GM12865 (cell line): Measurements from ENCODE around the gene BRD8.

Experiments used
- DNase-seq: peaks from one replicate; pipeline ENCODE4 v3.0.0; 2010; ENCODE audit warnings: low read depth
- H3K4me3 ChIP-seq: 2 replicates; pipeline ENCODE4 v1.5.1; 2011; ENCODE audit warnings: mild to moderate bottlenecking, low read depth, low read length, control low read depth
- CTCF ChIP-seq: IDR thresholded peaks from 2 replicates; pipeline ENCODE4 v1.5.1; 2011; ENCODE audit warnings: low read length, control low read depth, low read depth, inconsistent platforms; ENCODE audit not compliant: insufficient read depth; ENCODE audit errors: missing control alignments

The BRD8 gene

DNA sequence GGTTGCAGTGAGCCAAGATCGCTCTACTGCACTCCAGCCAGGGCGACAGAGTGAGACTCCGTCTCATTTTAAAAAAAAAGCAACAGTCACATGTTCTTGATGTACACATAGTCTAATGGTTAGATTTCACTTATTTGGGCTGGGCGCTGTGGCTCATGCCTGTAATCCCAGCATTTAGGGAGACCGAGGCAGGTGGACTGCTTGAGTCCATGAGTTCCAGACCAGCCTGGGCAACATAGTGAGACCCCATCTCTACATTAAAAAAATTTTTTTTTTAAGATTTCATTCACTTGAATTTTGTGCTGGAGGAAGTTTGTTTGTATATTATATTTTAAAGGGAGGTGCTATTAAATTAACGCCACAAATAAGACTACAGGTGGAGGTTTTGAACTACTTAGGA, 72.7 kb downstream of the BRD8 start:
- H3K4me3 ChIP-seq, result no peak overlapping the region
- no peak for DNase-seq
- TF ChIP-seq CTCF, result no peak

GRCh38 chr5:138103319-138103637, 75.2 kb downstream of the BRD8 start:
- no peak for TF ChIP-seq CTCF
- DNase-seq, result no peak
- no peak overlapping the region for H3K4me3 ChIP-seq

DNA sequence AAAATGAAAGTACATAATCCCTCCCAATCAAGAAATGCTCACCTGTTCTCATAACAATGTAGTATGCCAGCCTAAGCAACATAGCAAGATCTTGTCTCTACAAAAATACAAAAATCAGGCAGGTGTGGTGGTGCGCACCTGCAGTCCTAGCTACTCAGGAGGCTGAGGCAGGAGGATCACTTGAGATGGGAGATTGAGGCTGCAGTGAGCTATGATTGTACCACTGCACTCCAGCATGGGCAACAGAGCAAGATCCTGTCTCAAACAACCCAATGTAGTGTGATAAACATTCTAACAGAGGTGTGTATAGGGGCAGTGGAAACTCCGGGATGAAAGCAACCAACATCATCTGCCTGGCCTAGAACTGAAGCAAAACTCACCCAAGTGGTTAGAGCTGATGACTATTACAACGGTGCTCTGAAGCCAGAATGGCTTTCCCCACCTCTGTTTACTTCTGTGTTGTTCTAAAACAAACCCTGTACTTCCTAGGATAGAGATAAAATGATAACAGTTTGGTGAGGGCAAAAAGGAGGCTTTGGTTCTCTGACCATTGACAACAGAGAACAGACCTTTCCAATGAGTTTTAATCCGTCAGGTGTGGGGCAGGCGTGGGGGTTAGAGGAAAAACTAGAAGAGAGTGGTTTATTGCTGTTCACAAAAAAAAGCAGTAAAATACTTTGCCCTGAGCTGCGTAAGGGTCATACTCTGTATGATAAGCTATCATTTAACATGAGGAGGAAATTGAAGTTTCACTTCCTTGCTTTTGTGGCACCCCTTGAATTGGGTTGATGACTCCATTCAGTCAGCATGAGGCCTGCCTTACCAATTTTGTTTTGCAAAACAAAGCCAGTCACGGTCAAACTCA, 75.7 kb downstream of the BRD8 start:
- no peak overlapping the region for H3K4me3 ChIP-seq
- no peak for TF ChIP-seq CTCF
- peak; percentile 17 for DNase-seq

GRCh38 chr5:138096997-138097828, 81.2 kb downstream of the BRD8 start:
- no peak for TF ChIP-seq CTCF
- no peak for DNase-seq

DNA sequence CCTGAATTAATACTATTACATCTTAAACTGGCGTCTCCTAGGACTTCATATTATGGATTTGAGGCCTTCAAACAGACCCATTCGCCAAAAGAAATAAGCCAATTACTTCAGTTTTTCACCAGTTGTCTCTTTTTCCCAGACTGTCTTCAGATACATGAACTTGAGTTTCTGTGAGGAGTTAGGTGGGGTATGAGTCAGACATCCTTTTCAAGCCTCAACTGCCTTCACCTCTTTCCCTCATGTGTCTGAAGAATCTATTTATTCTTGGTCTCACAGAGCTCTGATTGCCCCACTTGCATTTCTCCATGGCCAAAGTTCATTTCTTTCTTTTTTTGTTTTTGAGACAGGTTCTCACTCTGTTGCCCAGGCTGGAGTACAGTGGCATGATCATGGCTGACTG, 82.1 kb downstream of the BRD8 start:
- TF ChIP-seq CTCF, result no peak
- no peak overlapping the region for H3K4me3 ChIP-seq
- DNase-seq, result peak; percentile 15

More at GRCh38 chr5:138096997-138097828, 81.2 kb downstream of the BRD8 start:
- H3K4me3 ChIP-seq, result no peak overlapping the region

GRCh38 chr5:138095100-138095907, 83.1 kb downstream of the BRD8 start:
- no peak for TF ChIP-seq CTCF
- no peak overlapping the region for H3K4me3 ChIP-seq

More at GRCh38 chr5:138095100-138095907, 83.1 kb downstream of the BRD8 start:
- no peak for DNase-seq
